ENCODE results near the gene SEZ6L2.
"Not testable (repeated sequence)": the region's sequence is repeated elsewhere in the genome, so short reads cannot be mapped to it uniquely, and the experiment has no call there.

The SEZ6L2 gene

DNA sequence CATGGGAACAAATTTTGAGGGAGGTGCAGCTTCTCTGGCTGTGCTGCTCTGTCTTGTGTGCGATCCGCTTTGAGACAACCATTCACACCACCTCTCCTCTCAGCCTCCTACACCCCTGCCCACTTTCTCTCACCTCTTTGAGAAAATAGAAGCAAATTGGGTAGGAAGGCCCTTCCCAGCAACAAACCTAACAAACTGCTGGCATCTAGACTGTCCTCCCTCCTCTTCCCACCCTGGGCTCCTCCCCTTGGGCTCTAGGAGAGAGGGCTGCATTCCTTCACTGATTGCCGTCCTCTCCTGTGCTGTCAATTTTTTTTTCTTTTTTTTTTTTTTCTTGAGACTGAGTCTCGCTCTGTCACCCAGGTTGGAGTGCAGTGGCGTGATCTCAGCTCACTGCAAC lies 49.8 kb downstream of the SEZ6L2 start:
- DNase-seq = no peak

DNA sequence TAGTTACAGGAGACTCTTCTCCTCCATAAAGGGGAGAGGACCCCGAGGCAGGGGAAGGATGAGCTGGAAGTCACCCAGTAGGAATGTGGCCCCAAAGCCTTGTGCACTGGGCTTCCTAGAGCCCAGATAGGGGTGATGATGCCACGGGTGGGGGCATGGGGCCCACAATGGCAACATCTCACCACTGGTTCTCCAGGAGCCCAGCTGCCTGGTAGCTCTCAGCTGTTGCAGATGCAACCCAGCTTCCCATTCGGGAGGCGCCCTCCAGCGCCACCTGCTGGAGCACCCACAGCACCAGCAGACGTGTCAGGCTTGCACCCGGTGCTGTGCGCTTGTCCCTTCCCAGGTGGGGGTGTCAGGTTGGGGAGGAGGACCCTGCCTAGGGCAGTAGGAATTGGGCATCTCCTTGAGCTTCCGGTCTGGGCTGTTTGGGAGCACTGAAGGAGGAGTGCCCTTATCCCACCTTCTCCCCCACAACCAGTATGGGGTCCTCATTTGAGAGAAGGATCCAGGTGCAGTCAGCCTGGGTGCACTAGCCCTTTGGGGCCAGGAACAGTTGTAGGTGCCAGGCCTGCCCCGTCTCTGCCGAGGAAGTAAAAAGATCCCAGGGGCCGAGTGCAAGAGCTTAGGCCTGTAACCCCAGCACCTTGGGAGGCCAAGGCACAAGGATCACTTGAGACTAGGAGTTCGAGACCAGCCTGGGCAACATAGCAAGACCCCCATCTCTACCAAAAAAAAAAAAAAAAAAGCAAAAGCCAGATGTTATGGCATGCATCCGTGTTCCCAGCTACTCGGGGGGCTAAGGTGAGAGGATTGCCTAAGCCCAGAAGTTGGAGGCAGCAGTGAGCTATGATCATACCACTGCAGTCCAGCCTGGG lies 50.7 kb downstream of the SEZ6L2 start:
- DNase-seq = peak; percentile 63

DNA sequence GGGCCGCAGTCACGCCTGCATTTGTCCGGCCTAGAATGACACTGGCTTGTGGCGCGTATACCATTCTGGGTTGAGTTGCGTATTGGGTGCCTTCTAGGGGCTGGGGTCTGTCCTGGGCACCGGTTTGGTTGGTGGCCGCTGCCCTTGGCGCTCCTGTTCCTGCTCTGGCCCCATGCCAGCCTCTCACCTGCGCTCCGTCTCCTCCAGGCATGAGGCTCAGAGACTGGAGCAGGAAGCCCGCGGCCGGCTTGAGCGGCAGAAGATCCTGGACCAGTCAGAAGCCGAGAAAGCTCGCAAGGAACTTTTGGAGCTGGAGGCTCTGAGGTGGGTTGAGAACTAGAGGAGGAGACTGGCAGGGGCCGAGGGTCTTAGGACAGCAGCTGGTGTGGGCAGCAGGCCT lies 53.7 kb downstream of the SEZ6L2 start:
- DNase-seq = no peak

DNA sequence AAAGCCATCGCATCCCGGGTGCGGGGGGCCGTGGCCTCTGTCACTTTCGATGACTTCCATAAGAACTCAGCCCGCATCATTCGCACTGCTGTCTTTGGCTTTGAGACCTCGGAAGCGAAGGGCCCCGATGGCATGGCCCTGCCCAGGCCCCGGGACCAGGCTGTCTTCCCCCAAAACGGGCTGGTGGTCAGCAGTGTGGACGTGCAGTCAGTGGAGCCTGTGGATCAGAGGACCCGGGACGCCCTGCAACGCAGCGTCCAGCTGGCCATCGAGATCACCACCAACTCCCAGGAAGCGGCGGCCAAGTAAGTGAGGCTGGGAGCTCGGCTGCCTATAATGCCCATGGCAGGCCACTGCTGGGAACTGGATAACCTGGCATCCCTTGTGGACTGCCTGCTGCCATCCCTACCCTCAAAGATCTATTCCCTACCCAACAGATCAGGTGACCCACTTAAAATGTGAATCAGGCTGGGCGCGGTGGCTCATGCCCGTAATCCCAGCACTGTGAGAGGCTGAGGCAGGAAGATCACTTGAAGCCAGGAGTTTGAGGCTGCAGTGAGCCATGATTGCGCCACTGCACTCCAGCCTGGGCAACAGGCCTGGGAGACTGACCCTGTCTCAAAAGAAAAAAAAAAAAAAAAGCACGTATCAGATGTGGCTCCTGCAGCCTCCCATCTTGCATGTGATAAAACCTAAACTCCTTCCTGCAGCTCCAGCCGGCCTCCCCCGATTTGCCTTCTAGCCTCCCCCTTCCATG lies 54.6 kb downstream of the SEZ6L2 start:
- no peak for DNase-seq

DNA sequence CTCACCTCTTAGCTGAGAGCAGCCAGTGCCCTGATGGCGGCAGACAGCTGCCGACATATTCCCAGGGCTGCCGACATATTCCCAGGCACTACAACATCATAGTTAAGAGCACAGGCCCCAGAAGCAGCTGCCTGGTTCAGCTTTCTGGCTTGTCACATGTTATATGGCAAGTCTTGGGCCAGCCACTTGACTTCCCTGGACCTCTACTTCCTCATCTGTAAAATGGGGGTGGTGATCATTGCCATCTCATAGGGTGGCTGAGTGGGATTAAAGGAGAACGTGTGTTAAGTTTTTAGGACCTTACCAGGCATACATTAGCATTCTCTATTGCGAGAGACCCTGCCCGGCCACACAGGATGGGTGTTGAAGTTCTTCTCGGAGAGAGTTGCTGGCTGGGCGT lies 55.4 kb downstream of the SEZ6L2 start:
- no peak for DNase-seq

DNA sequence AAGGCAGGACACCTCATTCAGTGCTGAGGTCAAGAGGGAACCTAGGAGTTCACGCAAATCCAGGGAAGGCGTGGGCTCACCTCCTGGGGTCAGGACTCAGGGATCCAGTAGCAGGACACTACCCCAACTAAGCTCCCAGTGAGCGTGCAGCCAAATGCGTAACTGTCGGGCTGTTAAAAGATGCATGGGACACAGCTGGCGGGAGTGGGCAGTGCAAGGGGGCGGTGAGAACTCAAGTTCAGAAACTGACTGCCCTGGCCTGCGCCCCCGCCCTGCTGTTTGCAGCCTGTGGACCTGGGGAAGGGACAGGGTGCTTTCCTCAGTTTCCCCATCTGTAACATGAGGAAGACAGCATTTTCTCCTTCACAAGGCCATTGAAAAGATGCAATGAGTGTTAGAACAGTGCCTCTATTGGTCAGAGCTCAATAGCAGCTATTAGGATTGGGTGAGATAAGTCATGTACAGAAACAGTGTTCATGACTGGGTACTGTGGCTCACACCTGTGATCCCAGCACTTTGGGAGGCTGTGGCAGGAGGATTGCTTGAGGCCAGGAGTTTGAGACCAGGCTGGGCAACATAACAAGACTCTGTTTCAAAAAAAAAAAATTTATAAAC lies 56.5 kb downstream of the SEZ6L2 start:
- DNase-seq = no peak

DNA sequence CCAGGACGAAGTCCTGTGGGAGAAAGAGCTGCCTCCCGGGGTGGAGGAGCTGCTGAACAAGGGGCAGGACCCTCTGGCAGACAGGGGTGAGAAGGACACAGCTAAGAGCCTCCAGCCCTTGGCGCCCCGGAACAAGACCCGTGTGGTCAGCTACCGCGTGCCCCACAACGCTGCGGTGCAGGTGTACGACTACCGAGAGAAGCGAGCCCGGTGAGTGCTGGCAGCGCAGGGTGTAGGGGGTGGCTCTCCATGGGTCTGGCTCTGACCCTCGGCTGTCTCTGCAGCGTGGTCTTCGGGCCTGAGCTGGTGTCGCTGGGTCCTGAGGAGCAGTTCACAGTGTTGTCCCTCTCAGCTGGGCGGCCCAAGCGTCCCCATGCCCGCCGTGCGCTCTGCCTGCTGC lies 57.7 kb downstream of the SEZ6L2 start:
- no peak for DNase-seq

DNA sequence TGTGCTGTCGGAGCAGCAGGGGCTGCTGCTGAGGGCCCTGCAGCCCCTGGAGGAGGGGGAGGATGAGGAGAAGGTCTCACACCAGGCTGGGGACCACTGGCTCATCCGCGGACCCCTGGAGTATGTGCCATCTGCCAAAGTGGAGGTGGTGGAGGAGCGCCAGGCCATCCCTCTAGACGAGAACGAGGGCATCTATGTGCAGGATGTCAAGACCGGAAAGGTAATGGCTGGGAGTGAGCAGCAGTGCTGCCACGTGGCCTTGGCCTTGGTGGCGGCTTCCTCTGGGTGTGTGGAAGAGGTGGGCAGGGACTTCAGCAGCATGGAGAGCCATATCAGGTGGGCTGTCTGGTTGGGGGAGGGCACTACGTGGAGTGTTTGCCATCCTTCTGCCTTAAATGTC lies 59.1 kb downstream of the SEZ6L2 start:
- no peak for DNase-seq

DNA sequence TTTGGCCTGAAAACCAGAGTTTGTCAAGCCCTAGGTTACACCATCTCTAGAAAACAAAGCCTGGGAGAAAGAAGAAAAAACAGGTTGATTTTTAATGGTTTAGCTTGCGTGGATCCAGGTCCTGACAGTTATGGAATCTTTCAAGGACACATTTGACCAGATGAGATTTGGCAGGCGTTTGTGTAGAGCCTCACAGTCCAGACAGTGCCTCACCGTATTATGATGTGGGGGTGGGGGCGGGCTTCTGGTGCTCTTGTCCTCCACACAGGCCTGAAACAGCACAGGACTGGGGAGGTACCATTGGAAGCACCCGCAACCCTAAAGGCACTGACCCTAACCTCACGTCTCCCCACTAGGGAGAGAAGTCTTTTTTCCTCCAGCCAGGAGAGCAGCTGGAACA lies 59.5 kb downstream of the SEZ6L2 start:
- DNase-seq = no peak

DNA sequence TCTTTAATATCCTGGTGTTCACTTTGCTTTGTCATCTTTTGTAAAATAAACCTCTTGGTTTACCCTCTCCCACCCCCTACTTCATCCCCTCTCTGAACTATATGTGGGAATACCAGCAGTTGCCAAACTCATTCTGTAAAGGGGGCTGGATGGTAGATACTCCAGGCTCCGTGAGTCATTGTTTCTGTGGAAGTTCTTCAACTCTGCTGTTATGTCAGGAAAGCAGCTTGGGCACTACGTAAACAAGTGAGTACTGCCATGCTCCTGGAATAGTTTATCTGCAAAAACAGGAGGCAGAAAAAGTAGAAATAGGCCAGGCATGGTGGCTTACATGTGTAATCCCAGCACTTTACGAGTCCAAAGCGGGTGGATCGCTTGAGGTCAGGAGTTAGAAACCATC lies 61.5 kb downstream of the SEZ6L2 start:
- DNase-seq = no peak

DNA sequence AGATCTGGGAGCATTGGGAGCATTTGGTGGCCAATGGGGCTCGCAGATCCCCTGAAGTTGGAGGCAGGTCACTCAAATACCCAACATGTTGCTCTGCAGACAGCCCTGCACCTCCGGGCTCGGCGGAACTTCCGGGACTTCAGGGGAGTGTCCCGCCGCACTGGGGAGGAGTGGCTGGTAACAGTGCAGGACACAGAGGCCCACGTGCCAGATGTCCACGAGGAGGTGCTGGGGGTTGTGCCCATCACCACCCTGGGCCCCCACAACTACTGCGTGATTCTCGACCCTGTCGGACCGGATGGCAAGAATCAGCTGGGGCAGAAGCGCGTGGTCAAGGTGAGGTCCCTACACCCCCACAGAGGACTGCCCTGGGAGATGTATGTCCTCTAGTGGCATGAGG lies 62.7 kb downstream of the SEZ6L2 start:
- no peak for DNase-seq

DNA sequence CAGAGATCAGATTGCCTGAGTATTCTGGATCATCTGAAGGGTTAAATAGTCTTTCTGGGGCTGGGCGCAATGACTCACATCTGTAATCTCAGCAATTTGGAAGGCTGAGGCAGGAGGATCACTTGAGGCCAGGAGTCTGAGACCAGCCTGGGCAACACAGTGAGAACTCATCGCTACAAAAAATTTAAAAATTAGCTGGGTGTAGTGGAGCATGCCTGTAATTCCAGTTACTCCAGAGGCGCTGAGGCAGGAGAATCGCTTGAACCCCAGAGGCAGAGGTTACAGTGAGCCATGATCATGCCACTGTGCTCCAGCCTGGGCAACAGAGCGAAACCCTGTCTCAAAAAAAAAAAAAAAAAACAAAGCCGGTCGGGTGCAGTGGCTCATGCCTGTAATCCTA lies 63.4 kb downstream of the SEZ6L2 start:
- no peak for DNase-seq

DNA sequence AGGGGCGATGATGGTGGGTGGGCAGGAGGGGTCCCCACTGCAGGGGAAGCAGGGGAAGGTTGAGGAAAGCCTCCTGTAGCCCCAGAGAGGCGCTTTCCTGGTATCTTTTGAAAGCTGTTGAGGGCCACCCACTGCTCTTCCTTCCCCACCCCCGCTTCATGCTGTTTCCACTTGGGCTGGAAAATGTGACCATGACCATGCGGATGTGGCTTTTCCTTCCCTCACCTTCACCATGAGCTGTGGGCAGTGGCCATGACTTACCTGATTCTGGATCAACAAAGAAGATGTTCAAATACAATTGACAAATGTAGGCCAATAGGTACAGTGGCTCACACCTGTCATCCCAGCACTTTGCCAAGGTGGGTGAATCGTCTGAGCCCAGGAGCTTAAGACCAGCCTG lies 65.3 kb downstream of the SEZ6L2 start:
- no peak for DNase-seq

DNA sequence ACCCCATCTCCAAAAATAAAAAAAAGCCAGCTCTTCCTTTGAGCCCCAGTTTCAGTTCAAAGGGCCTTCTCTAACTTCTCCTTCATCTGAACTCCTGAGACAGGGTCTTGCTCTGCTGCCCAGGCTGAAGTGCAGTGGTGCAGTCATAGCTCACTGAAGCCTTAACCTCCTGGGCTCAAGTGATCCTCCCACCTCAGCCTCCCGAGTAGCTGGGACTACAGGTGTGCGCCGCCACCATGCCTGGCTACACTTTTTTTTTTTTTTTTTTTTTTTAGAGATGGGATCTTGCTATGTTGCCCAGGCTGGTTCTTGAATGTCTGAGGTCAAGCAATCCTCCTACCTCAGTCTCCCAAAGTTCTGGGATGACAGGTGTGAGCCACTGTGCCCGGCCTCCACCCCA lies 66.1 kb downstream of the SEZ6L2 start:
- DNase-seq = not testable (repeated sequence)

DNA sequence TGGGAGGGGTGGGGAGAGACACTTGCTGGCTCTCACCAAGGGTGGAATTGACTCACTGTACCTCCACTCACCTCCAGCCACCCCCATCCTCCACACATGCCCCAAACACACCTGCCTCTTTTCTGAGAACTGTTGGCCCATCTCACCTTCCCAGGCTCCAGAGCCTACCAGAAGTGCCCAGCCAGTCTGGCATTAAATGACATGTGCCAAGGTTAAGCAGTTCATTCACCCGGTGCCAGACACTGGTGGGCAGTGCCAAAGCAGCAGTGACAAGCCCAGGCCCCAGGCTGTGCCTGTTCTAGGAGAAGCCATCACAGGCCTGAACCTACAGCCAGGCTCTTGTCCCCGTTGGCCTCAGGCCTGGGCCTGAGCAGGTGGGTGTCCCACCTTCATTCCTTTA lies 67.9 kb downstream of the SEZ6L2 start:
- DNase-seq = no peak

DNA sequence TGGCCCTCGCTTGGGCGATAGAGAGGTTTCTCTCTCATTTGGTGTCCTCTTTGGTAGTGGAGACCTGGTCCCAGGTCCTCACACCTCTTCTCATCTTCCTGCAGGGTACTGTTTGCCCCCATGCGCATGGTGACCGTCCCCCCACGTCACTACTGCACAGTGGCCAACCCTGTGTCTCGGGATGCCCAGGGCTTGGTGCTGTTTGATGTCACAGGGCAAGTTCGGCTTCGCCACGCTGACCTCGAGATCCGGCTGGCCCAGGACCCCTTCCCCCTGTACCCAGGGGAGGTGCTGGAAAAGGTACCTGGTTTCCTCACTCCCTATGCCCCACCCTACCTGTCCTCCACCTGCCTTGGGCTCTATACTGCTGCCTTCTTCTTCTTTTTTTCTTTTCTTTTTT lies 68.6 kb downstream of the SEZ6L2 start:
- no peak for DNase-seq

DNA sequence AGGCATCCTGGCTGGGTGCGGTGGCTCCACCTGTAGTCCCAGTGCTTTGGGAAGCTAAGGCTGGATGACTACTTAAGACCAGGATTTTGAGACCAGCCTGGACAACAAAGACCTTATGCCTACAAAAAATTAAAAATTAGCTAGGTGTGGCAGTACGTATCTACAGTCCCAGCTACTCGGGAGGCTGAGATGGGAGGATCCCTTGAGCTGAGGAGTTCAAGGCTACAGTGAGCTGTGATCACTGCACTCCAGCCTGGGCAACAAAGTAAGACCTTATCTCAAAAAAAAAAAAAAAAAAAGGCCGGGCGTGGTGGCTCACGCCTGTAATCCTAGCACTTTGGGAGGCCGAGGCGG lies 73.0 kb downstream of the SEZ6L2 start:
- no peak for DNase-seq

DNA sequence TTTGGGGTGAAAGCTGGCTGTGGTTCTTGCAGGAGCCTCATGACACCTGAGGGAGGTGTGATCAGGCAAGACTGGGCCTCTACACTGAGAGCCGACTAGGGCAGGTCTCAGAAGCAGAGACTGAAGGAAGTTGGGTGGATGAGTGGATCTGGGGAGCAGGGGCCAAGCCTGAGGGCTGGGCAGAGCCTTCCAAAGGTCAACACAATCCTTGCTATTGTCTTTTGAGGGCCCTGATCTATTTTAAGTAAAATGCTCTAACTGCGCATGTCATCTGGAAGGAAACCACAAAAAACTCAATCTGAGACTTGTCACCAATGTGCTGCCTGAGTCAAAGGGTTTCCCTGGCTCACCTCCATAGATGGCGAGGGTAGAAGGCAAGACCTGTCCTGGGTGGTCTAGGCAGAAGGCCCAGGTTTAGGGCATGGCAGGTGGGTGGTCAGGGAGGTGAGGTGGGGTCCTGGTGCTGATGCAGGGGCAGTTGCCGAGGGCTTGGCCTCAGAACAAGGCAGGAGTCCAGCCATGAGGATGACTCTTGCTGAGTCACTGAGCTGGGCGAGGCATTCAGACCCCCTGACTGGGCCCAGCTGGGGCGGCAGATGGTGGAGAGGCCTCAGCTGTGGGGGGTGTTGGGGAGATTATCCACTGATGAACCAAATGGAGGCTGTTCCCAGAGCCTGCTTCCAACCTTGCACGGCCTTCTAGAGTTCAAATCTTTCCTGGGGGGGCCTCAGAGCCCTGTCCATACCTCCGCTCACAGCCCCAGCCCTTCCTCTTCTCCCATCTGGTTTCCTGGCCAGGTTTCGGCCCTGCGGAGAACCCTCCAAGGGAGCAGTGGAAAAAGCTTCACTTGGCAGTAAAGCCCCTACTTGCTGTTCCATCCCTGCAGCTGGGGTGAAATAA lies 74.0 kb downstream of the SEZ6L2 start:
- peak; percentile 84 for DNase-seq

DNA sequence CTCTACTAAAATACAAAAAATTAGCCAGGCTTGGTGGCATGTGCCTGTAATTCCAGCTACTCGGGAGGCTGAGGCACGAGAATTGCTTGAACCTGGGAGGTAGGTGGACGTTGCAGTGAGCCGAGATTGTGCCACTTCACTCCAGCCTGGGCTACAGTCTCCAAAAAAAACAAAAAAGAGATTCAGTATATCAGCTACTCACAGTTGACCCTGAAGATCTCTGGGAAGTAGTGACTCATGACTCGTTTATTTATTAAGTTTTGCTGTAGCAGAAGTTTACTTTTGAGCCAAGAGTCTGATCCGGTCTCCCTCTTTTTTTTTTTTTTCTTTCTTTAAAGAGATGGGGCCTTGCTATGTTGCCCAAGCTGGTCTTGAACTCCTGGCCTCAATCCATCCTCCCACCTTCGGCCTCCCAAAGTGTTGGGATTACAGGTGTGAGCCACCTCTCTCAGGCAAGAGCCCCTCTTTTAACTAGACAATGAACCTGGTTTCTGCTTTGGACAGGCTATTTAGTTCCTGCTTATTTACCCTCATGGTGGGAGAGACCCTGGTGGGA lies 74.7 kb downstream of the SEZ6L2 start:
- peak; percentile 81 for DNase-seq

DNA sequence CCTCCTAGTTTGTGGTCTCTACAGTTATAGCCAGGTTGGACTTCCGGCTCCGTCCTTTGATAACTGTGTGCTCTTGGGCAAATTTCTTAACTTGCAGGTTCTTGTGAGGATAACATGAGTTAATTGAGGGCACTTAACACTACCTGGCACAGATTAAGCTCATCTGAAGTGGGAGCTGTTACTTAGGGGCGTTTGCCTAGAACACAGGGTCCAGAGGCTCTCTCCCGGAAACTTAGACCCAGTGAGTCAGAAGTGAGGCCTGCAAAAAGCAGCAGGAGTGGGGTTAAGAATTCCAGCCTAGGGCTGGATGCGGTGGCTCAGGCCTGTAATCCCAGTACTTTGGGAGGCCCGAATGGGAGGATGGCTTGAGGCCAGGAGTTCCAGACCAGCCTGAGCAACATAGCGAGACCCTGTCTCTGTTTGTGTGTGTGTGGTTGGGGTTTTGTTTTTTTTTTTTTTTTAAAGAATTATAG lies 77.7 kb downstream of the SEZ6L2 start:
- DNase-seq = peak; percentile 91
